Activated T-cell treated with anti-CD3 and anti-CD28 coated beads, Interleukin-2, amount 50 U/mL, for 24 hours (primary cell): Measurements from ENCODE around the gene EFCAB11.

ENCODE experiments used
- DNase-seq: peaks from one replicate; pipeline ENCODE4 v3.0.0-alpha.2; 2020
- H3K27ac Mint-ChIP-seq: 2 replicates; pipeline ENCODE4 v1.8.0; 2020; ENCODE audit warnings: mild to moderate bottlenecking, mixed read lengths
- H3K27me3 Mint-ChIP-seq: 2 replicates; pipeline ENCODE4 v1.8.0; 2020; ENCODE audit warnings: mixed read lengths
- H3K36me3 Mint-ChIP-seq: 2 replicates; pipeline ENCODE4 v1.8.0; 2020; ENCODE audit warnings: low read depth, mixed read lengths
- H3K4me1 Mint-ChIP-seq: 2 replicates; pipeline ENCODE4 v1.8.0; 2020; ENCODE audit warnings: low read depth, mixed read lengths
- H3K4me3 Mint-ChIP-seq: 2 replicates; pipeline ENCODE4 v1.8.0; 2020; ENCODE audit warnings: mild to moderate bottlenecking, moderate library complexity, mixed read lengths
- H3K9me3 Mint-ChIP-seq: 2 replicates; pipeline ENCODE4 v1.8.0; 2020; ENCODE audit warnings: mixed read lengths

Gene EFCAB11

GRCh38 chr14:89954070-89955021, at the start of gene EFCAB11:
Gene EFCAB11, minus strand, starts transcription at chr14:89954730. Its CDS starts 70 bp downstream, at chr14:89954660.
- H3K36me3 Mint-ChIP-seq, result peaks cover 54% of the 10 kb centered on the region
- H3K9me3 Mint-ChIP-seq, result peaks cover 4% of the 10 kb centered on the region
- peak within 1 kb of the TSS; percentile 99 for H3K27ac Mint-ChIP-seq
- no peaks in the 10 kb centered on the region for H3K27me3 Mint-ChIP-seq
- peak within 1 kb of the TSS; percentile 97 for H3K4me3 Mint-ChIP-seq
- H3K4me1 Mint-ChIP-seq, result peaks cover 51% of the 10 kb centered on the region
- peak; percentile 92 for DNase-seq

GRCh38 chr14:90003526-90004307, 49.2 kb upstream of the EFCAB11 start:
- DNase-seq, result no peak
- no peaks in the 10 kb centered on the region for H3K27me3 Mint-ChIP-seq
- H3K9me3 Mint-ChIP-seq, result no peaks in the 10 kb centered on the region
- no peak overlapping the region for H3K4me3 Mint-ChIP-seq
- H3K27ac Mint-ChIP-seq, result peak overlapping the region; percentile 55
- peaks cover 93% of the 10 kb centered on the region for H3K36me3 Mint-ChIP-seq
- H3K4me1 Mint-ChIP-seq, result peaks cover 22% of the 10 kb centered on the region

- no peaks in the 10 kb centered on the region for H3K9me3 Mint-ChIP-seq
- H3K4me3 Mint-ChIP-seq, result no peak overlapping the region
- no peak overlapping the region for H3K27ac Mint-ChIP-seq
- H3K4me1 Mint-ChIP-seq, result peaks cover 12% of the 10 kb centered on the region
- no peaks in the 10 kb centered on the region for H3K27me3 Mint-ChIP-seq
- peaks cover 94% of the 10 kb centered on the region for H3K36me3 Mint-ChIP-seq
- DNase-seq, result no peak
Measured at GRCh38 chr14:90000935-90001334, 46.4 kb upstream of the EFCAB11 start.

- Mint-ChIP-seq H3K4me3 (no peak overlapping the region), H3K27me3 (no peaks in the 10 kb centered on the region), H3K9me3 (no peaks in the 10 kb centered on the region), H3K27ac (no peak overlapping the region), H3K36me3 (peaks cover 96% of the 10 kb centered on the region), H3K4me1 (no peaks in the 10 kb centered on the region)
- DNase-seq, result no peak
Measured at GRCh38 chr14:89996963-89997362, 42.4 kb upstream of the EFCAB11 start.

- Mint-ChIP-seq H3K27me3 (no peaks in the 10 kb centered on the region), H3K4me1 (no peaks in the 10 kb centered on the region), H3K36me3 (peaks cover 95% of the 10 kb centered on the region), H3K9me3 (no peaks in the 10 kb centered on the region), H3K27ac (no peak overlapping the region), H3K4me3 (no peak overlapping the region)
- DNase-seq, result no peak
Measured at GRCh38 chr14:89992273-89992672, 37.7 kb upstream of the EFCAB11 start.

GRCh38 chr14:89990623-89991275, 36.2 kb upstream of the EFCAB11 start:
- Mint-ChIP-seq H3K4me1 (no peaks in the 10 kb centered on the region), H3K27ac (no peak overlapping the region), H3K4me3 (no peak overlapping the region), H3K9me3 (no peaks in the 10 kb centered on the region), H3K36me3 (peaks cover 95% of the 10 kb centered on the region), H3K27me3 (no peaks in the 10 kb centered on the region)
- DNase-seq, result no peak

- Mint-ChIP-seq H3K27me3 (no peaks in the 10 kb centered on the region), H3K4me1 (no peaks in the 10 kb centered on the region), H3K27ac (no peak overlapping the region), H3K9me3 (no peaks in the 10 kb centered on the region), H3K36me3 (peaks cover 95% of the 10 kb centered on the region), H3K4me3 (no peak overlapping the region)
- DNase-seq, result no peak
Measured at GRCh38 chr14:89990218-89990617, 35.7 kb upstream of the EFCAB11 start.

GRCh38 chr14:89988787-89989186, 34.3 kb upstream of the EFCAB11 start:
- H3K4me3 Mint-ChIP-seq, result no peak overlapping the region
- no peaks in the 10 kb centered on the region for H3K27me3 Mint-ChIP-seq
- DNase-seq, result no peak
- peaks cover 93% of the 10 kb centered on the region for H3K36me3 Mint-ChIP-seq
- no peaks in the 10 kb centered on the region for H3K9me3 Mint-ChIP-seq
- H3K27ac Mint-ChIP-seq, result no peak overlapping the region
- H3K4me1 Mint-ChIP-seq, result no peaks in the 10 kb centered on the region

GRCh38 chr14:89987161-89987475, 32.6 kb upstream of the EFCAB11 start:
- peaks cover 93% of the 10 kb centered on the region for H3K36me3 Mint-ChIP-seq
- DNase-seq, result no peak
- H3K27ac Mint-ChIP-seq, result no peak overlapping the region
- no peaks in the 10 kb centered on the region for H3K9me3 Mint-ChIP-seq
- no peak overlapping the region for H3K4me3 Mint-ChIP-seq
- no peaks in the 10 kb centered on the region for H3K27me3 Mint-ChIP-seq
- no peaks in the 10 kb centered on the region for H3K4me1 Mint-ChIP-seq

- Mint-ChIP-seq H3K4me3 (no peak overlapping the region), H3K27ac (no peak overlapping the region), H3K27me3 (no peaks in the 10 kb centered on the region), H3K36me3 (peaks cover 94% of the 10 kb centered on the region), H3K9me3 (no peaks in the 10 kb centered on the region), H3K4me1 (no peaks in the 10 kb centered on the region)
- DNase-seq, result no peak
Measured at GRCh38 chr14:89986462-89987160, 32.1 kb upstream of the EFCAB11 start.

GRCh38 chr14:89983375-89983774, 28.8 kb upstream of the EFCAB11 start:
- peaks cover 96% of the 10 kb centered on the region for H3K36me3 Mint-ChIP-seq
- H3K4me1 Mint-ChIP-seq, result no peaks in the 10 kb centered on the region
- no peaks in the 10 kb centered on the region for H3K27me3 Mint-ChIP-seq
- H3K9me3 Mint-ChIP-seq, result no peaks in the 10 kb centered on the region
- DNase-seq, result no peak
- no peak overlapping the region for H3K4me3 Mint-ChIP-seq
- H3K27ac Mint-ChIP-seq, result no peak overlapping the region

- Mint-ChIP-seq H3K9me3 (no peaks in the 10 kb centered on the region), H3K4me1 (no peaks in the 10 kb centered on the region), H3K27ac (no peak overlapping the region), H3K4me3 (no peak overlapping the region), H3K27me3 (no peaks in the 10 kb centered on the region), H3K36me3 (peaks cover 97% of the 10 kb centered on the region)
- DNase-seq, result no peak
Measured at GRCh38 chr14:89978656-89979055, 24.1 kb upstream of the EFCAB11 start.

GRCh38 chr14:89977668-89978067, 23.1 kb upstream of the EFCAB11 start:
- DNase-seq, result no peak
- no peak overlapping the region for H3K27ac Mint-ChIP-seq
- H3K36me3 Mint-ChIP-seq, result peaks cover 97% of the 10 kb centered on the region
- H3K9me3 Mint-ChIP-seq, result no peaks in the 10 kb centered on the region
- H3K4me1 Mint-ChIP-seq, result peaks cover 6% of the 10 kb centered on the region
- H3K27me3 Mint-ChIP-seq, result no peaks in the 10 kb centered on the region
- H3K4me3 Mint-ChIP-seq, result no peak overlapping the region

- Mint-ChIP-seq H3K27ac (no peak overlapping the region), H3K36me3 (peaks cover 93% of the 10 kb centered on the region), H3K4me3 (no peak overlapping the region), H3K9me3 (no peaks in the 10 kb centered on the region), H3K4me1 (peaks cover 7% of the 10 kb centered on the region), H3K27me3 (no peaks in the 10 kb centered on the region)
- peak; percentile 52 for DNase-seq
Measured at GRCh38 chr14:89973234-89973823, 18.8 kb upstream of the EFCAB11 start.
